ENCODE measurements around the gene SHISA4. TPM values are rescaled to one million over a fixed set of nuclear protein-coding genes. Genes with fewer than 3 reads are reported as not detected.

The SHISA4 gene
- total and polyA plus RNA-seq, 2 of the 8 experiments (the other 6 are each of a cell fraction or from before 2014, with no cell fraction given), result 7.8 to 28.9 TPM

DNA sequence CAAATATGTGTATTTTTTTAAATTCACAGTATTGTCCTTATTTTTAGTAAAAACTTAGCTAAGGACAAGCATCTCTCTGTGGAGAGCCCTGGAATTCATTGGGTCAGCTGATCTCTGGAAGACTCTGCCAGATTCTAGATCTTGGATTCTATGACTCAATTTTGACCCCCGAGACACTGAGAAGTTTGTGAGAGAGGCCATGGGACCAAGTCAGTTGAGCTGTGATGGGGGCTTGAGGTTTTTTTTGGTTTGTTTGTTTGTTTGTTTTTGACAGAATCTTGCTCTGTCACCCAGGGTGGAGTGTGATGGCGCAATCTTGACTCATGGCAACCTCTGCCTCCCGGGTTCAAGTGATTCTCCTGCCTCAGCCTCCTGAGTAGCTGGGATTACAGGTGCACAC, 13.5 kb downstream of the SHISA4 start:
- H3K9me3 ChIP-seq (ENCODE audit: insufficient read depth in 2 of 2, low read depth in 1 of 2, low read length in 1 of 2), result no peaks in the 10 kb centered on the region
- no peaks in the 10 kb centered on the region for H3K79me2 ChIP-seq (ENCODE audit: control insufficient read depth in 1 of 2, insufficient read depth in 2 of 2, low read length in 2 of 2)
- H3K23me2 ChIP-seq (ENCODE audit: low read depth, low read length), result no peaks in the 10 kb centered on the region
- H2BK15ac ChIP-seq (ENCODE audit: low read length), result no peak overlapping the region
- H2BK12ac ChIP-seq (ENCODE audit: low read depth, low read length), result no peak overlapping the region
- no peak overlapping the region for H4K91ac ChIP-seq (replicated peaks; ENCODE audit: insufficient read length, low read length)
- CTCF ChIA-PET (ENCODE audit: partially characterized antibody), result interaction anchor here (0.8 to 3.1 kb wide), 4 partner anchors 9 to 103 kb away, joined by 3 to 19 read pairs (median 6); partner anchors contain the start of gene LMOD1
- no peak overlapping the region for H3K9ac ChIP-seq (replicated peaks in 1 of 4; ENCODE audit: extremely low read depth in 1 of 4, low read depth in 3 of 4, low read length in 3 of 4)
- H4K20me1 ChIP-seq (replicated peaks in 1 of 2; ENCODE audit: control insufficient read depth in 1 of 2, insufficient read depth in 2 of 2, low read length in 2 of 2), result no peaks in the 10 kb centered on the region
- H3K4ac ChIP-seq (replicated peaks; ENCODE audit: insufficient read length, low read depth, low read length), result no peak overlapping the region
- H2AK5ac ChIP-seq (ENCODE audit: low read depth, low read length), result no peak overlapping the region
- POLR2A ChIA-PET (ENCODE audit: partially characterized antibody), result interaction anchor here (0.6 to 1.6 kb wide), 4 partner anchors 53 to 402 kb away, joined by 3 to 4 read pairs (median 3); partner anchors contain the start of gene TIMM17A
- H4K8ac ChIP-seq (ENCODE audit: extremely low read depth, insufficient read depth, low read length), result no peak overlapping the region
- no peaks in the 10 kb centered on the region for H3K36me3 ChIP-seq (ENCODE audit: control insufficient read depth in 2 of 4, insufficient read depth in 4 of 4, low read length in 3 of 4)
- WGBS, 2 experiments (ENCODE audit: extremely low coverage in 1 of 2, insufficient coverage in 1 of 2, insufficient read length in 1 of 2, insufficient replicate concordance in 2 of 2, low coverage in 1 of 2, low lambda C conversion rate in 2 of 2, missing lambda C conversion rate in 1 of 2), result 93% methylated on average over 3 of the region's 3 CpGs; no CpG with 5 or more reads in 1 of the 2 experiments
- H3K79me1 ChIP-seq (ENCODE audit: low read depth, low read length), result no peaks in the 10 kb centered on the region
- H3K4me3 ChIP-seq (ENCODE audit: extremely low read depth in 1 of 4, insufficient read depth in 2 of 4, low read depth in 3 of 4, low read length in 4 of 4), result no peak overlapping the region
- H3K14ac ChIP-seq (ENCODE audit: insufficient read length), result no peak overlapping the region
- DNase-seq (ENCODE audit: low read depth in 1 of 2, low spot score in 2 of 2) (no peak), FAIRE-seq (no peak)
- no peak overlapping the region for H3K4me2 ChIP-seq (ENCODE audit: insufficient read depth in 1 of 2, low read depth in 2 of 2, low read length in 2 of 2)
- no peaks in the 10 kb centered on the region for H3K27me3 ChIP-seq (replicated peaks in 1 of 4; ENCODE audit: control insufficient read depth in 3 of 4, extremely low read depth in 1 of 4, insufficient read depth in 3 of 4, low read length in 3 of 4)
- no peak overlapping the region for H4K5ac ChIP-seq (ENCODE audit: insufficient read length, low read depth, low read length)
- H3K23ac ChIP-seq (ENCODE audit: insufficient read length), result no peak overlapping the region
- H2AFZ ChIP-seq (ENCODE audit: low read length), result no peak overlapping the region
- no peak overlapping the region for H3K18ac ChIP-seq (ENCODE audit: extremely low read depth, low read length)
- no peak overlapping the region for H2BK5ac ChIP-seq (ENCODE audit: low read depth, low read length)
- H2BK20ac ChIP-seq (ENCODE audit: low read length), result no peak overlapping the region
- no peak overlapping the region for H3K27ac ChIP-seq (ENCODE audit: low read depth, low read length)
- no peak overlapping the region for H2BK120ac ChIP-seq (replicated peaks; ENCODE audit: low read depth, low read length)
- no peak overlapping the region for H3K56ac ChIP-seq (replicated peaks; ENCODE audit: insufficient read length, low read depth, low read length)
- H3K4me1 ChIP-seq (replicated peaks in 1 of 4; ENCODE audit: control insufficient read depth in 3 of 4, insufficient read depth in 4 of 4, low read length in 3 of 4), result no peaks in the 10 kb centered on the region
- TF ChIP-seq YY1 (IDR thresholded peaks at IDR 0.05; ENCODE audit: low read depth, low read length), result no peak

Data from H1 (cell line).